ENCODE measurements around the gene GPA33. TPM values are rescaled to one million over a fixed set of nuclear protein-coding genes. Genes with fewer than 3 reads are reported as not detected.

The GPA33 gene
- polyA plus RNA-seq, 1 of the 3 experiments (the other 2 are of a cell fraction) = not detected

GRCh38 chr1:167082511-167083027 lies 7.6 kb downstream of the GPA33 start:
- peaks cover 0 to 11% of the 10 kb centered on the region in 2 experiments; a peak in 1 of 4 replicates for H3K4me1 ChIP-seq (ENCODE audit: control insufficient read depth in 1 of 2, insufficient read depth in 2 of 2, low read depth in 1 of 2, low read length in 1 of 2)
- no peak overlapping the region for H3K4me3 ChIP-seq (ENCODE audit: low read depth in 2 of 2, low read length in 1 of 2)
- DNase-seq = no peak
- no peaks in the 10 kb centered on the region for H3K9me2 ChIP-seq
- no peaks in the 10 kb centered on the region for H4K20me1 ChIP-seq (ENCODE audit: insufficient read depth)
- H3K79me2 ChIP-seq (ENCODE audit: insufficient read depth) = no peaks in the 10 kb centered on the region
- CTCF ChIA-PET = interaction anchor here (1.1 to 2.0 kb wide), 5 partner anchors 8 to 457 kb away, joined by 3 to 7 read pairs (median 5); no protein-coding TSS in a partner anchor
- 44% methylated on average over 11 of the region's 11 CpGs for WGBS (ENCODE audit: low lambda C conversion rate)
- H3F3A ChIP-seq (replicated peaks; ENCODE audit: insufficient read depth) = no peaks in the 10 kb centered on the region
- H3K27me3 ChIP-seq (ENCODE audit: insufficient read depth) = no peaks in the 10 kb centered on the region; the same call in 1 of the 2 replicates
- no peak for TF ChIP-seq GATA2 (CRISPR knock-in tag; IDR thresholded peaks at IDR 0.05)
- TF ChIP-seq NRF1 (IDR thresholded peaks at IDR 0.05; ENCODE audit: low read depth, low read length) = no peak
- no peak for TF ChIP-seq USF1 (IDR thresholded peaks at IDR 0.05; ENCODE audit: borderline replicate concordance, low read depth)
- no peak for TF ChIP-seq RCOR1 (IDR thresholded peaks at IDR 0.05; ENCODE audit: low read length)
- TF ChIP-seq NFIC (IDR thresholded peaks at IDR 0.05; ENCODE audit: borderline replicate concordance) = no peak
- TF ChIP-seq MEF2A (IDR thresholded peaks at IDR 0.05; ENCODE audit: borderline replicate concordance, low read depth) = no peak
- TF ChIP-seq EZH2phosphoT487 (IDR thresholded peaks at IDR 0.05; ENCODE audit: borderline replicate concordance, low read depth) = no peak
- TF ChIP-seq CTCF (IDR thresholded peaks at IDR 0.05) = no peak
- TF ChIP-seq RFX5 (IDR thresholded peaks at IDR 0.05; ENCODE audit: low read length) = no peak
- no peak for TF ChIP-seq MAX (IDR thresholded peaks at IDR 0.05; ENCODE audit: low read depth)
- TF ChIP-seq YY1 (IDR thresholded peaks at IDR 0.05; ENCODE audit: low read depth) = no peak
- TF ChIP-seq FOXM1 (IDR thresholded peaks at IDR 0.05; ENCODE audit: low read depth) = no peak
- TF ChIP-seq TEAD4 (IDR thresholded peaks at IDR 0.05; ENCODE audit: borderline replicate concordance, insufficient read depth) = no peak
- no peak for TF ChIP-seq SIN3A (IDR thresholded peaks at IDR 0.05; ENCODE audit: borderline replicate concordance, low read depth, low read length)
- TF ChIP-seq ELF1 (IDR thresholded peaks at IDR 0.05) = no peak
- no peak overlapping the region for H3K4me2 ChIP-seq
- H3K27ac ChIP-seq (ENCODE audit: low read depth in 2 of 2, low read length in 1 of 2) = no peak overlapping the region
- no peaks in the 10 kb centered on the region for H3K9me3 ChIP-seq
- H3K36me3 ChIP-seq (replicated peaks in 1 of 2; ENCODE audit: control insufficient read depth in 1 of 2, insufficient read depth in 2 of 2, low read length in 1 of 2) = no peaks in the 10 kb centered on the region
- H2AFZ ChIP-seq (ENCODE audit: low read depth) = no peak overlapping the region
- H3K9ac ChIP-seq = no peak overlapping the region
- POLR2A ChIA-PET = no interaction called here

GRCh38 chr1:167081594-167082156 lies 8.5 kb downstream of the GPA33 start:
- Histone ChIP-seq H3K79me2 (ENCODE audit: insufficient read depth) (no peaks in the 10 kb centered on the region), H3K4me1 (ENCODE audit: control insufficient read depth in 1 of 2, insufficient read depth in 2 of 2, low read depth in 1 of 2, low read length in 1 of 2) (peaks cover 0 to 11% of the 10 kb centered on the region in 2 experiments; a peak in 1 of 4 replicates), H3K27me3 (ENCODE audit: insufficient read depth) (no peaks in the 10 kb centered on the region; the same call in 1 of the 2 replicates), H3F3A (replicated peaks; ENCODE audit: insufficient read depth) (no peaks in the 10 kb centered on the region), H3K9me3 (no peaks in the 10 kb centered on the region), H3K9ac (no peak overlapping the region), H3K36me3 (replicated peaks in 1 of 2; ENCODE audit: control insufficient read depth in 1 of 2, insufficient read depth in 2 of 2, low read length in 1 of 2) (no peaks in the 10 kb centered on the region), H3K4me3 (ENCODE audit: low read depth in 2 of 2, low read length in 1 of 2) (no peak overlapping the region), H4K20me1 (ENCODE audit: insufficient read depth) (no peaks in the 10 kb centered on the region), H3K27ac (ENCODE audit: low read depth in 2 of 2, low read length in 1 of 2) (no peak overlapping the region), H3K4me2 (no peak overlapping the region), H3K9me2 (no peaks in the 10 kb centered on the region), H2AFZ (ENCODE audit: low read depth) (no peak overlapping the region)
- no peak for DNase-seq
- WGBS (ENCODE audit: low lambda C conversion rate) = 33% methylated on average over 7 of the region's 8 CpGs
- CTCF ChIA-PET = no interaction called here
- POLR2A ChIA-PET = no interaction called here
- no peak for TF ChIP-seq YY1 (IDR thresholded peaks at IDR 0.05; ENCODE audit: low read depth)
- TF ChIP-seq USF1 (IDR thresholded peaks at IDR 0.05; ENCODE audit: borderline replicate concordance, low read depth) = no peak
- no peak for TF ChIP-seq RXRA (IDR thresholded peaks at IDR 0.05; ENCODE audit: borderline replicate concordance, low read depth)
- no peak for TF ChIP-seq FOSL2 (IDR thresholded peaks at IDR 0.05; ENCODE audit: borderline replicate concordance, low read depth)
- TF ChIP-seq GABPA (IDR thresholded peaks at IDR 0.05; ENCODE audit: low read depth) = no peak
- TF ChIP-seq FOXM1 (IDR thresholded peaks at IDR 0.05; ENCODE audit: low read depth) = no peak
- TF ChIP-seq IRF3 (IDR thresholded peaks at IDR 0.05; ENCODE audit: low read depth, low read length) = no peak

All from SK-N-SH (cell line).